CD4-positive, alpha-beta T cell treated with Interleukin-2 at 100 ng/mL for 4 hours (primary cell): ENCODE data around the gene ZDHHC21.
"Not testable (repeated sequence)": the region's sequence is repeated elsewhere in the genome, so short reads cannot be mapped to it uniquely, and the experiment has no call there.

Experiments
- DNase-seq: peaks from one replicate; pipeline ENCODE4 v3.0.0-alpha.2; 2020; ENCODE audit warnings: low spot score

The ZDHHC21 gene

DNA sequence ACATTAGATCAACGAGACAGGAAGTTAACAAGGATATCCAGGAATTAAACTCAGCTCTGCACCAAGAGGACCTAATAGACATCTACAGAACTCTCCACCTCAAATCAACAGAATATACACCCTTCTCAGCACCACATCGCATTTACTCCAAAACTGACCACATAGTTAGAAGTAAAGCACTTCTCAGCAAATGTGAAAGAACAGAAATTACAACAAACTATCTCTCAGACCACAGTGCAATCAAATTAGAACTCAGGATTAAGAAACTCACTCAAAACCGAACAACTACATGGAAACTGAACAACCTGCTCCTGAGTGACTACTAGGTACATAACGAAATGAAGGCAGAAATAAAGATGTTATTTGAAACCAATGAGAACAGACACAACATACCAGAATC lies 10.6 kb downstream of the ZDHHC21 start:
- not testable (repeated sequence) for DNase-seq

- no peak for DNase-seq
These were observed 14.5 kb downstream of the ZDHHC21 start for GRCh38 chr9:14678776-14679175.

- DNase-seq, result no peak
These were observed 15.4 kb downstream of the ZDHHC21 start for GRCh38 chr9:14677872-14678271.

- DNase-seq, result no peak
These were observed 15.8 kb downstream of the ZDHHC21 start for GRCh38 chr9:14677396-14677795.

GRCh38 chr9:14674630-14675029 lies 18.6 kb downstream of the ZDHHC21 start:
- no peak for DNase-seq

- no peak for DNase-seq
These were observed 21.9 kb downstream of the ZDHHC21 start for GRCh38 chr9:14671377-14671776.

- DNase-seq, result no peak
These were observed 22.5 kb downstream of the ZDHHC21 start for GRCh38 chr9:14670718-14671117.

DNA sequence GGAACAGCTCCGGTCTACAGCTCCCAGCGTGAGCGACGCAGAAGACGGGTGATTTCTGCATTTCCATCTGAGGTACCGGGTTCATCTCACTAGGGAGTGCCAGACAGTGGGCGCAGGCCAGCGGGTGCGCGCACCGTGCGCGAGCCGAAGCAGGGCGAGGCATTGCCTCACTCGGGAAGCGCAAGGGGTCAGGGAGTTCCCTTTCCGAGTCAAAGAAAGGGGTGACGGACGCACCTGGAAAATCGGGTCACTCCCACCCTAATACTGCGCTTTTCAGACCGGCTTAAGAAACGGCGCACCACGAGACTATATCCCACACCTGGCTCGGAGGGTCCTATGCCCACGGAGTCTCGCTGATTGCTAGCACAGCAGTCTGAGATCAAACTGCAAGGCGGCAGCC lies 29.2 kb downstream of the ZDHHC21 start:
- not testable (repeated sequence) for DNase-seq

- DNase-seq, result no peak
These were observed 31.2 kb downstream of the ZDHHC21 start for GRCh38 chr9:14662060-14662453.

DNA sequence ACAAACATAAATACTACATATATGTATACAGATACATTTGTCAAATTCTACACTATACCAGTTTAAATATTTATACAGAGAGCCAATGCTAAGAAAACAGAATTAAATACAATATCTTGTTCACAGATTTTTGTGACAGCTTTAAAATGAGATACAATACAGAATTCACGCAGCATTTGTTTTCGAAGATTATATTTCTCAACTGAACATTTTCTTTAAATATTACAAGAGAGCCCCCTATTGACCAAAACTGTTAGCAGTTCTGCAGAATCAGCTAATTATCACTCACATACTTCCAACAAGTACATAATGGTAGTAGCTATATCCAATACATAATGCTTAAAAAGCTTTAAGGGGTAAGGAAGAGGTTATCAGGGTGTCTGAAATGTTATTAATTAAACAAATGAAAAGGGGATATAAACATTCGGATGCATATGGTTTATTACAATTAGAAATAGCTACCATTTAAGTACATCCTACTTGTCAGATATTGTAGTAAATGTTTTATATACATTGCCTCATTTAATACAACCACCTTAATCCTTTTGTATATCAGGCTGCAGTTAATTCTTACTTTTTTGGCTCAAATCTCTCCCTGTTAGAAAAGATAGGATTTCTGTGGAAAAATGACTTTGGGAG lies 31.7 kb downstream of the ZDHHC21 start:
- no peak for DNase-seq

- no peak for DNase-seq
These were observed 32.5 kb downstream of the ZDHHC21 start for GRCh38 chr9:14660721-14661120.

GRCh38 chr9:14654932-14655331 lies 38.3 kb downstream of the ZDHHC21 start:
- no peak for DNase-seq

GRCh38 chr9:14653511-14653910 lies 39.7 kb downstream of the ZDHHC21 start:
- no peak for DNase-seq

- DNase-seq, result no peak
These were observed 40.4 kb downstream of the ZDHHC21 start for GRCh38 chr9:14652729-14653377.

DNA sequence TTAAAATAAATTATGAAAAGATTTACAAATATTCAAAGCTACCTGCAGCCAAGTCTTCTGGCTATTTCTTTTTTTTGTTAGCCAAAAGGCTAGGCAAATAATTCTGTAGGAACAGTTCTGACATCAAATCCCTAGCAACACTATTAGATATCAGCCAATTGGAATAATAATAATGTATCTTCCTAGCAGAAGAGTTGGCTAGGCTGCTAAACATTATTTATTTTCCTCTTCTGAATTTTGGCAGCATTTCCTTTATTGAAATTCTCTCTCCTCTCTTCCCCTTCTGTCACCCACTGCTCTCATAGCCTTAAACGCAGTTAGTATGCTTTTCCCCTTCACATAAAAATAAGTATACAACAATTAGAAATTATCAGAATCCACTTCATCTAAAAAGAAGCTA lies 42.6 kb downstream of the ZDHHC21 start:
- no peak for DNase-seq

DNA sequence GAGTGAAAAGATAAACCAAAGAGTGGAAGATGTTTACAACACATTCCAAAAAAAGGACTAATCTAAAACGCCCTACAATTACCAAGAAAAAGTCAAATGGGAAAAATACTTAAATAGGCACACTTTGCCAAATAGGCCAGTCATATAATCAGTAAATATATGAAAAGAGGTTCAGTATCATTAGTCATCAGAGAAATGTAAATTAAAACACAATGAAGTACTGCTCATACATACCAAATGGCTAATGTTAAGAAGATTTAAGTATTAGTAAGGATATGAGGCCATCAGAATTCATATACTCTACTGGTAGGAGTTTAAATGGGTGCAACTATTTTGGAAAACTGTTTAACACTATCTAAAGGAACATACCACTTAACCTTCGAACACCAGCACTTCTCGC lies 47.6 kb downstream of the ZDHHC21 start:
- DNase-seq, result no peak

- no peak for DNase-seq
These were observed 52.3 kb downstream of the ZDHHC21 start for GRCh38 chr9:14640967-14641366.

- DNase-seq, result no peak
These were observed 52.9 kb downstream of the ZDHHC21 start for GRCh38 chr9:14640294-14640693.

GRCh38 chr9:14633906-14634565 lies 59.2 kb downstream of the ZDHHC21 start:
- DNase-seq, result no peak

GRCh38 chr9:14633148-14633547 lies 60.1 kb downstream of the ZDHHC21 start:
- no peak for DNase-seq

- no peak for DNase-seq
These were observed 65.7 kb downstream of the ZDHHC21 start for GRCh38 chr9:14627513-14627912.

DNA sequence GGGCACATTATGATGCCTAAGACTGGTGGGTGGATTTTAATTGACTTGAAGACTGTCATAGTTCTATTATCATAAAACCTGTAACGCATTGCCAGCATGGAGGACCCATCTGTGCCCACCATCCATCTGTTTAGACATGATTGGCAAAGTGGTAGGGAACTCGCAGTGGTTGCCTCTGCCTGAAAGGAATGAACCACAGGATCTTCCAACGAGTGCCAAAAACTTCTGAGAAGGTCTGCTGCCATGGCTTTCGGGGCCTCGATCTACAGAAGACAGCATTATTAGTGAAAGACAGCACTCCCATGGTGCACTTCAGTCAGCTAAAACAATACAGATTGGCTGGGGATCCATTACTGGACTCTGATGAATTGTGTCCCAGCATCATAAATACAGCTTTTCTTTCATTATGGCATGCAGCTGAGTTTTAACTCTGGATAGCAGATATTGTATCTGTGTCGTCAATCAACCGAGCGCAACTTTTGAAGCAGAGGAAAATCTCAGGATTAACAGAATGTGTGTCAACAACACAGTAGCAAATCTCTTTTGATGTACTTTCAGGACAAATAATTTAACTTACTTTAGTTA lies 74.3 kb downstream of the ZDHHC21 start:
- no peak for DNase-seq
